ENCODE measurements around the gene LHX3. TPM values are rescaled to one million over a fixed set of nuclear protein-coding genes. Genes with fewer than 3 reads are reported as not detected.

Gene LHX3
- total RNA-seq, 4 donors from 2014 or later = not detected

DNA sequence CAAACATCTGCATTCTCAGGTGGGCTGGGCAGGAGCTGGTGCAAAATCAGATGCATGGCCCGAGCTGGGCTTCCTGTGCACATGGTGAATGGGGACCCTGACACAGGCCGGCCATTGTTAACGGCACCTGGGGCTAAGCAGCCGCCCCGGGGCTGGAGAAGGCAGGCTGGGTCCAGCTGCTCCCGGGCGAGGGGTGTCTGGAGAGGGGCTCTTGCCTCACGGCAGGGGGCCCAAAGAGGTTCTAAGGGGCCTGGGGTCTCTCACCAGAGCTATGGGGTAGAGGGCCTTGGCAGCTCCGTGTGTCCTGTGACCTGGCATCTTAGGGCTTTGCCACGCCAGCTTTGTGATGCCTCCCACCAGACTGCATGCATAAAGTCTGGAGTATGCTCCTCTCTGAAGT lies 45.7 kb upstream of the LHX3 start:
- WGBS, 2 donors = 60 to 69% methylated on average over 5 to 10 of the region's 10 CpGs

DNA sequence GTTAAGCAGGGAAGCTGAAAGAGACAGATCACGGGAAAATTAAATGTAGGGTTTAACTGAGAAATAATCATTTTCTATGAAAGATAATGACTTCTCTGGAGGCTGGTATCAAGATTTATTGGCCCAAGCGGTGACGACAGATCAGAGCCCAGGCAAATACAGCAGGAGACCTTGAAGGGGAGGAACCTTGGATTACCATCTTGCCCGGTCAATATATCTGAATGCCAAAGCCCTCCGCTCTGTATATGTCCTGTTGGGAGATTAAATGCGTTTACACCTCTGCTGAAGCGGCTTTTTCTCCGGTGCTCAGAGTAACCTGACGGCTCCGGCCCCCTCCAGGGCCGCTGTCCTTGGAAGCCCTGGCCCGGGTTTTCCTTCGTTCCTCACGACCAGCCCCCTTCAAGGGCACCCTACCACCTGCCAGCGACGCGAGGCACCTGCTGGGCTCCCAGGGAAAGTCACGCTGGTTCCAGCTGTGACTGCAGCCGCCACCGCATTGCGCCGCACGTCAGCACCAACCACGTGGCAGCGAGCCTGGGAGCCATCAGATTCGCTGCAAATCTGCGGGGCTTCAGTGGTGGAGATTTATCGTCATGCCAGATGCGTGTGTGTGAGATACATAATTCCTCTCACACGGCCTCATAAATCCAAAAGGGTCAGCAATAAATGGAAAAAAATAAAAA lies 45.1 kb upstream of the LHX3 start:
- Histone ChIP-seq H3K4me3 (replicated peaks in 1 of 3) (no peak overlapping the region), H3K27ac (no peak overlapping the region), H3K4me1 (peaks cover 2 to 5% of the 10 kb centered on the region in 2 donors), H3K27me3 (no peaks in the 10 kb centered on the region), H3K36me3 (no peaks in the 10 kb centered on the region), H3K9me3 (no peaks in the 10 kb centered on the region)
- intact Hi-C loops (cut with DNase I) = loop anchor here (10.0 kb wide), 1 partner anchor 285 kb away; the partner anchor contains the start of gene UBAC1
- 57 to 69% methylated on average over 23 to 30 of the region's 30 CpGs for WGBS, 2 donors
- TF ChIP-seq, protein P1, sequence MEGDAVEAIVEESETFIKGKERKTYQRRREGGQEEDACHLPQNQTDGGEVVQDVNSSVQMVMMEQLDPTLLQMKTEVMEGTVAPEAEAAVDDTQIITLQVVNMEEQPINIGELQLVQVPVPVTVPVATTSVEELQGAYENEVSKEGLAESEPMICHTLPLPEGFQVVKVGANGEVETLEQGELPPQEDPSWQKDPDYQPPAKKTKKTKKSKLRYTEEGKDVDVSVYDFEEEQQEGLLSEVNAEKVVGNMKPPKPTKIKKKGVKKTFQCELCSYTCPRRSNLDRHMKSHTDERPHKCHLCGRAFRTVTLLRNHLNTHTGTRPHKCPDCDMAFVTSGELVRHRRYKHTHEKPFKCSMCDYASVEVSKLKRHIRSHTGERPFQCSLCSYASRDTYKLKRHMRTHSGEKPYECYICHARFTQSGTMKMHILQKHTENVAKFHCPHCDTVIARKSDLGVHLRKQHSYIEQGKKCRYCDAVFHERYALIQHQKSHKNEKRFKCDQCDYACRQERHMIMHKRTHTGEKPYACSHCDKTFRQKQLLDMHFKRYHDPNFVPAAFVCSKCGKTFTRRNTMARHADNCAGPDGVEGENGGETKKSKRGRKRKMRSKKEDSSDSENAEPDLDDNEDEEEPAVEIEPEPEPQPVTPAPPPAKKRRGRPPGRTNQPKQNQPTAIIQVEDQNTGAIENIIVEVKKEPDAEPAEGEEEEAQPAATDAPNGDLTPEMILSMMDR (IDR thresholded peaks at IDR 0.05) = no peak
- TF ChIP-seq POLR2A (IDR thresholded peaks at IDR 0.05) = no peak
- DNase-seq = no peak

More for the DNA sequence above, 45.7 kb upstream of the LHX3 start:
- Histone ChIP-seq H3K27ac (no peak overlapping the region), H3K4me3 (replicated peaks in 1 of 3) (no peak overlapping the region), H3K9me3 (no peaks in the 10 kb centered on the region), H3K4me1 (peaks cover 0 to 3% of the 10 kb centered on the region in 2 donors), H3K27me3 (no peaks in the 10 kb centered on the region), H3K36me3 (no peaks in the 10 kb centered on the region)
- intact Hi-C loops (cut with DNase I) = no loop called here
- no peak for TF ChIP-seq POLR2A (IDR thresholded peaks at IDR 0.05)
- TF ChIP-seq, protein P1 (IDR thresholded peaks at IDR 0.05) = no peak
- DNase-seq = no peak

DNA sequence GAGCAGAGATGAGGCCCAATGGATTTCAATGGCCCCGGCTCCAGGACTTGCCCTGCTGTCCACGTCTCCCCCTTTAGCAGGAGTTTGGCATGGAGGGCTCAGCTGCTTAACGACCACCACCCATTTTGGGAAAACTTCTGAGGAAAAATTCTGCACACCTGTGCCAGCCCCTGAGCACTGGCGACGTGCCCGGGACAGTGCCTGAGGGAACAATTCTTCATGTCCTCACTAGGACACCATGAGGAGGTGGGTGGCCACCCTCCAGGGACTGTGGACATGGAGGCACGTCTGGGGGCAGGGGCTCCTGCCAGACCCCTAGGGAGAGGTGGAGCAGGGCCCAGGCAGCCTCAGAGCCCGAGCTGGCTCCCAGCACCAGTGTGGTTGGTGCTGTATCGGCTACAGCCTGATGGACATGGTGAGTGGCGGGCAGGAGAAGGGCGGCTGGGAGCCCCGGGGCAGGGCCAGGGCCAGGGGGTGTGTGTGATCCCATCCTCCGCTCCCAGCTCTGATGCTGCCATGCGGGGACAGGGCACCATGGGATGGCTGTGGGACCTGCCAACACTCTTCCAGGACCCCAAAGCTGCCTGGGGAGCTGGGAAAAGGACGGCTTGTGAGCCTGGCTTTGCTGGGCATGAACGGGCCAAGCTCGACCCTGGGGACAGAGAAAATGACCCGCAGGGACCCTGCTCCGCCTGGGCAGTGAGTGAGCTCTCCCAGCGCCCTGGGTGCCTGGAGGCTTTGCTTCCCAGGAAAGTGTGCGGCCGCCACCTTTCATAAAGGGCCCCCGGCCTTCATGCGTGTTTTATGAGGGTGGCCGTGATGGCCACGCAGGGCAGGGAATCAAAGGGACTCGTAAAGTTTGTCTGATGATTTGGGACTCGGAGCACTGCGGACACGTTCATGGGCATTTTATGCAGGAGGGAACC lies 44.3 kb upstream of the LHX3 start:
- intact Hi-C loops (cut with DNase I) = loop anchor here (10.0 kb wide), 1 partner anchor 284 kb away; the partner anchor contains the start of gene UBAC1

DNA sequence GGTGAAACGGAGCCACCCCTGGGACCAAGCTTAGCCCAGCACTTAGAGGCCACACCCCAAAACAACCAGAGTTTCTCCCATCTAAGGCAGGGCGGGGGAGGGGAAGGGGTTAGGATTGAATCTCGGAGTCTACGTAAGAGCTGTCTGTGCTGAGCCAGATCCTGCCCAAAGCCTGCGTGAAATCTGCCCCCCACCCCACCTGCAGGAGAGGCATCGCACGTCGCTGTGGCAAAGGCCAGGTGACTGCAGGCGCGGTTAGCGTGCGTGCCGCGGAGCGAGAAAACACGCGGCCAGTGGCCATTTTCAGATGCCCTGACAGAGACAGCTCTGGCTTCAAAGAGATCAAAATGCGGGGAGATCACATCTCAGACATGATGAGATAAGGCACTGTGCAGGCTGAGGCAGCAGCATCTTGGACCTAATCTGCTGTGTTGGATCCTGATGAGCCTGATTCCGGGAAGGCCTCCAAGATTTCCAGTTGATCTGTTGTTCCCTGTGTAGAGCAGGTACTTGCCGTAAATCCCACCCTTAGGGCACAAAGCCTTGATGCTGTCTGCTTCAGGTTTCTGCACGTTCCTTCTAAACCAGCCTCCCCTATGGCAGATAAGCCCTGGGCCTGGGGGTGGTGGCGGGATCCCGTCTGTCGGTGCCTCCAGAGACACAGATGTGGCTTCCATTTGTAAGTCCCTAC lies 43.2 kb upstream of the LHX3 start:
- intact Hi-C loops (cut with DNase I) = loop anchor here (10.0 kb wide), 1 partner anchor 283 kb away; the partner anchor contains the start of gene UBAC1
- 74 to 76% methylated on average over 23 of the region's 24 CpGs for WGBS, 2 donors
- Histone ChIP-seq H3K9me3 (no peaks in the 10 kb centered on the region), H3K4me1 (peaks cover 20 to 21% of the 10 kb centered on the region in 2 donors), H3K4me3 (replicated peaks in 1 of 3) (no peak overlapping the region), H3K27ac (no peak overlapping the region), H3K36me3 (no peaks in the 10 kb centered on the region), H3K27me3 (no peaks in the 10 kb centered on the region)
- no peak for DNase-seq
- TF ChIP-seq POLR2A (IDR thresholded peaks at IDR 0.05) = no peak
- TF ChIP-seq, protein P1 (IDR thresholded peaks at IDR 0.05) = no peak

More for the DNA sequence above, 44.3 kb upstream of the LHX3 start:
- no peak for DNase-seq
- H3K36me3 ChIP-seq = no peaks in the 10 kb centered on the region
- TF ChIP-seq, protein P1 (IDR thresholded peaks at IDR 0.05) = no peak
- no peak for TF ChIP-seq POLR2A (IDR thresholded peaks at IDR 0.05)
- no peaks in the 10 kb centered on the region for H3K27me3 ChIP-seq
- no peaks in the 10 kb centered on the region for H3K9me3 ChIP-seq
- WGBS, 2 donors = 78 to 82% methylated on average over 24 to 29 of the region's 30 CpGs
- no peak overlapping the region for H3K4me3 ChIP-seq (replicated peaks in 1 of 3)
- peaks cover 10 to 13% of the 10 kb centered on the region in 2 donors for H3K4me1 ChIP-seq
- no peak overlapping the region for H3K27ac ChIP-seq
